ENCODE data around the gene EPHB4.

GRCh38 chr7:100799037-100799896 lies 28.1 kb downstream of the EPHB4 start:
- peak; percentile 58 to 77 (median 74) for TF ChIP-seq CTCF (IDR thresholded peaks at IDR 0.05)
- peak in 1 of 2 donors; percentile 8 for TF ChIP-seq POLR2A (IDR thresholded peaks at IDR 0.05)

Measured in uterus (tissue), 2 donors.